ENCODE measurements around the gene TTLL9. TPM values are rescaled to one million over a fixed set of nuclear protein-coding genes. Genes with fewer than 3 reads are reported as not detected.

Gene TTLL9
- total and polyA plus RNA-seq, 2 of the 13 experiments (the other 11 are each of a cell fraction or from before 2014, with no cell fraction given): not detected

DNA sequence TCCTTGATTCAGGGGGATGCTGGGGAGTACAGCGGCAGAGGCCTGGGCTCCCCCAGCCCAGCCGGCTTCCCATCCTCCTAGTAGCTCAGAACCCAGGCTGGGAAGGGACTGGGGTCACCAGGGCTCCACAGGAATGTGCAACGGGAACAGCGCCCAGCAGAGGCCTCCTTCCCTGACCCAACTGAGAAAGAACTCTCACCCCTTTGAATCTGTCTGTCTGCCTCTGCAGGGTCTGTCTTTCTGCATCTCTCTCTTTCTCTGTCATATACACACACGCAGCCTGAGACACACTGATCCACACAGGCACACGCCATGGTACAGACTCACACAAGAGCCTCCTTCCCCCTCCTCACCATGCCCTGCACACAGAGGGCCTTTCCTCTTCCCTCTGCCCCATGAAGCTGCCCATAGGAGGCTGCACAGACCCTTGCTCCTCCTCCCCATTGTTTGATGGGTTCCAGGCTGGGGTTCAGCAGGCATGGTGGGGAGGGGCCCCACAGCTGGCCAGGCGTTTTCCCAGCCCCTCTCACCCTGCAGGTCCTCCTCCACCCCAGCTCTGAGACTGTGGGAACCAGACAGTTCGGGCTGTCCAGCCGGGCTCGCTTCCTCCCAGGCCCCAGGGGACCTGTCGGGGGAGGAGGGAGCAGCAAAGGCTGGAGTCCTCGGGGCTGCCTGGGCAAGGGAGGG lies 27.8 kb upstream of the TTLL9 start:
- CTCF ChIA-PET (ENCODE audit: low intra/inter-chr PET ratio, low total read pairs): no interaction called here
- 16% methylated on average over 12 of the region's 12 CpGs for WGBS (ENCODE audit: low lambda C conversion rate)
- DNase-seq (ENCODE audit: low spot score) (no peak), FAIRE-seq (no peak), ATAC-seq (peak; percentile 26)
- BruUV-seq (replicated peaks): no TSS peak
- Histone ChIP-seq H3K4me1 (ENCODE audit: insufficient read depth, low read length) (peaks cover 8% of the 10 kb centered on the region; the same call in 1 of the 2 replicates), H3K9me3 (ENCODE audit: low read length) (no peaks in the 10 kb centered on the region), H3K27me3 (ENCODE audit: control insufficient read depth in 1 of 2, insufficient read depth in 2 of 2, low read length in 2 of 2) (peaks cover 8 to 60% of the 10 kb centered on the region in 2 experiments; a peak in 4 of 5 replicates), H3K79me2 (ENCODE audit: insufficient read depth, low read length) (no peaks in the 10 kb centered on the region), H2AFZ (ENCODE audit: low read length) (no peak overlapping the region), H3K4me2 (ENCODE audit: low read depth, low read length) (no peak overlapping the region), H4K20me1 (ENCODE audit: insufficient read depth, low read length) (no peaks in the 10 kb centered on the region), H3K4me3 (replicated peaks in 1 of 3; ENCODE audit: insufficient read depth in 1 of 3, low read depth in 2 of 3, low read length in 3 of 3) (no peak overlapping the region), H3K36me3 (replicated peaks in 1 of 2; ENCODE audit: control insufficient read depth in 1 of 2, insufficient read depth in 2 of 2, low read length in 2 of 2) (no peaks in the 10 kb centered on the region), H3K27ac (ENCODE audit: extremely low read length, insufficient read depth, low read length) (no peak overlapping the region), H3K9ac (ENCODE audit: insufficient read depth, low read depth, low read length) (no peak overlapping the region)
- intact Hi-C loops (cut with micrococcal nuclease; ENCODE audit: unreplicated experiment) (no loop called here), in situ Hi-C loops (cut with HindIII; ENCODE audit: extremely low pct_ligation_motif_present, low pct_unique_long_range_greater_than_20kb) (no loop called here)
- POLR2A ChIA-PET: no interaction called here
- TF ChIP-seq ZSCAN31 (CRISPR knock-in tag; IDR thresholded peaks at IDR 0.05; ENCODE audit: low read depth) (no peak), RBAK (CRISPR knock-in tag; IDR thresholded peaks at IDR 0.05) (no peak), CENPX (CRISPR knock-in tag; IDR thresholded peaks at IDR 0.05) (no peak), PCBP2 (optimal IDR thresholded peaks at IDR 0.05; ENCODE audit: low read depth, low read length, poor library complexity, severe bottlenecking) (no peak), EED (CRISPR knock-in tag; IDR thresholded peaks at IDR 0.05) (no peak), MLLT10 (CRISPR knock-in tag; IDR thresholded peaks at IDR 0.05) (no peak), ATF7-NPFF (CRISPR knock-in tag; IDR thresholded peaks at IDR 0.05; ENCODE audit: low read depth) (no peak), NFE2L1 (CRISPR knock-in tag; IDR thresholded peaks at IDR 0.05; ENCODE audit: borderline replicate concordance) (no peak), KLF11 (CRISPR knock-in tag; IDR thresholded peaks at IDR 0.05) (no peak), ZC3H13 (CRISPR knock-in tag; IDR thresholded peaks at IDR 0.05) (no peak), ARHGAP35 (CRISPR knock-in tag; IDR thresholded peaks at IDR 0.05; ENCODE audit: borderline replicate concordance) (no peak)
- TF ChIP-seq, protein P1, sequence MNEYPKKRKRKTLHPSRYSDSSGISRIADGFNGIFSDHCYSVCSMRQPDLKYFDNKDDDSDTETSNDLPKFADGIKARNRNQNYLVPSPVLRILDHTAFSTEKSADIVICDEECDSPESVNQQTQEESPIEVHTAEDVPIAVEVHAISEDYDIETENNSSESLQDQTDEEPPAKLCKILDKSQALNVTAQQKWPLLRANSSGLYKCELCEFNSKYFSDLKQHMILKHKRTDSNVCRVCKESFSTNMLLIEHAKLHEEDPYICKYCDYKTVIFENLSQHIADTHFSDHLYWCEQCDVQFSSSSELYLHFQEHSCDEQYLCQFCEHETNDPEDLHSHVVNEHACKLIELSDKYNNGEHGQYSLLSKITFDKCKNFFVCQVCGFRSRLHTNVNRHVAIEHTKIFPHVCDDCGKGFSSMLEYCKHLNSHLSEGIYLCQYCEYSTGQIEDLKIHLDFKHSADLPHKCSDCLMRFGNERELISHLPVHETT (CRISPR knock-in tag; conservative IDR thresholded peaks at IDR 0.05): no peak
- TF ChIP-seq, protein P2, sequence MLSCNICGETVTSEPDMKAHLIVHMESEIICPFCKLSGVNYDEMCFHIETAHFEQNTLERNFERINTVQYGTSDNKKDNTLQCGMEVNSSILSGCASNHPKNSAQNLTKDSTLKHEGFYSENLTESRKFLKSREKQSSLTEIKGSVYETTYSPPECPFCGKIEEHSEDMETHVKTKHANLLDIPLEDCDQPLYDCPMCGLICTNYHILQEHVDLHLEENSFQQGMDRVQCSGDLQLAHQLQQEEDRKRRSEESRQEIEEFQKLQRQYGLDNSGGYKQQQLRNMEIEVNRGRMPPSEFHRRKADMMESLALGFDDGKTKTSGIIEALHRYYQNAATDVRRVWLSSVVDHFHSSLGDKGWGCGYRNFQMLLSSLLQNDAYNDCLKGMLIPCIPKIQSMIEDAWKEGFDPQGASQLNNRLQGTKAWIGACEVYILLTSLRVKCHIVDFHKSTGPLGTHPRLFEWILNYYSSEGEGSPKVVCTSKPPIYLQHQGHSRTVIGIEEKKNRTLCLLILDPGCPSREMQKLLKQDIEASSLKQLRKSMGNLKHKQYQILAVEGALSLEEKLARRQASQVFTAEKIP (CRISPR knock-in tag; IDR thresholded peaks at IDR 0.05; ENCODE audit: borderline replicate concordance): no peak

Measured in HepG2 (cell line).